Panc1 (cell line): ENCODE results near the gene CFAP57. TPM values are rescaled to one million over a fixed set of nuclear protein-coding genes. Genes with fewer than 3 reads are reported as not detected.

Source experiments
- ATAC-seq: fragments of 200-7000 bp; cut with Tn5 transposase; 2 replicates; pipeline ENCODE4 v1.9.1; 2020; ENCODE audit warnings: mild to moderate bottlenecking, moderate library complexity
- BruUV-seq: library from RNA; stranded (reverse); fragments of 400-500 nt; replicated peaks from 2 replicates; lab custom pipeline; 2021; lab: Mats Ljungman, UMichigan
- CTCF ChIA-PET: fragments of 300-600 bp; sonication (Branson Sonifier 250); formaldehyde crosslinking; loops from one replicate; lab custom pipeline; 2022; ENCODE audit warnings: antibody characterized with exemption; lab: Charles Lee
- POLR2A ChIA-PET: fragments of 300-600 bp; sonication (Branson Sonifier 250); formaldehyde crosslinking; loops from one replicate; lab custom pipeline; 2022; ENCODE audit warnings: antibody characterized with exemption; lab: Charles Lee
- DNase-seq: peaks from one replicate; pipeline ENCODE4 v3.0.0-alpha.2; 2010; ENCODE audit warnings: low read depth, low spot score
- H3K27ac ChIP-seq: 2 replicates; pipeline ENCODE4 v1.5.1; 2011; ENCODE audit warnings: mild to moderate bottlenecking, low read length, inconsistent platforms
- H3K27me3 ChIP-seq: fragments of 200-500 bp; sonication (Bioruptor generic); 2 replicates; pipeline ENCODE4 v1.6.0; 2014; ENCODE audit warnings: low read length, inconsistent platforms; ENCODE audit not compliant: control insufficient read depth, insufficient read depth
- H3K36me3 ChIP-seq: fragments of 200-500 bp; sonication (Bioruptor generic); 2 replicates; pipeline ENCODE4 v1.5.1; 2014; ENCODE audit warnings: inconsistent platforms, mild to moderate bottlenecking, low read length, moderate library complexity; ENCODE audit not compliant: control insufficient read depth, insufficient read depth
- H3K4me1 ChIP-seq: 2 replicates; pipeline ENCODE4 v1.5.1; 2011; ENCODE audit warnings: inconsistent platforms, mild to moderate bottlenecking, low read length, moderate library complexity; ENCODE audit not compliant: control insufficient read depth, insufficient read depth
- H3K4me3 ChIP-seq, 2 experiments: 2 replicates each; pipeline ENCODE4 v1.5.1; 2011 to 2012; ENCODE audit warnings: low read depth in 2 of 2, low read length in 2 of 2, mild to moderate bottlenecking in 2 of 2, inconsistent platforms in 1 of 2, moderate library complexity in 1 of 2
- H3K9me3 ChIP-seq: fragments of 200-500 bp; sonication (Bioruptor generic); 2 replicates; pipeline ENCODE4 v1.5.1; 2014; ENCODE audit warnings: low read depth, mild to moderate bottlenecking, inconsistent platforms, low read length, moderate library complexity; ENCODE audit not compliant: control insufficient read depth, insufficient read depth
- POLR2AphosphoS5 ChIP-seq: IDR thresholded peaks from 2 replicates; pipeline ENCODE4 v1.6.1; 2012; ENCODE audit warnings: mild to moderate bottlenecking, low read depth, low read length, moderate library complexity
- REST ChIP-seq, 2 experiments: IDR thresholded peaks; 2 replicates each; pipeline ENCODE4 v1.6.1; 2011 to 2012; ENCODE audit warnings: low read depth in 2 of 2, control low read depth in 1 of 2, low read length in 1 of 2, mild to moderate bottlenecking in 1 of 2, moderate library complexity in 1 of 2; ENCODE audit not compliant: insufficient read depth in 1 of 2
- SIN3A ChIP-seq: IDR thresholded peaks from 2 replicates; pipeline ENCODE4 v1.6.1; 2012; ENCODE audit warnings: low read depth, mild to moderate bottlenecking, low read length, moderate library complexity, borderline replicate concordance; ENCODE audit not compliant: insufficient read depth
- TCF7L2 ChIP-seq: IDR thresholded peaks from 2 replicates; pipeline ENCODE4 v1.6.1; 2011; ENCODE audit warnings: mild to moderate bottlenecking, low read depth, low read length, inconsistent platforms
- in situ Hi-C: cut with HindIII; loops from 2 replicates; pipeline ENCODE4 v1.10.0; 2016; ENCODE audit warnings: low sequenced_read_pairs, low pct_unique_long_range_greater_than_20kb
- intact Hi-C: fragments of 100-400 bp; cut with micrococcal nuclease; formaldehyde crosslinking; loops from one replicate; pipeline ENCODE4 v1.10.0; 2022; ENCODE audit not compliant: unreplicated experiment
- total RNA-seq: library from RNA; stranded (reverse); gene quantifications from one replicate; pipeline ENCODE4 v1.2.1, GENCODE V29; 2021; ENCODE audit not compliant: unreplicated experiment
- TF ChIP-seq, protein P1 (sequence below): fragments of 450-650 bp; IDR thresholded peaks from 2 replicates; pipeline ENCODE4 v1.5.1; 2017; ENCODE audit warnings: mild to moderate bottlenecking

CFAP57 gene
- total RNA-seq, 1 experiment from 2014 or later, result 0.69 TPM

DNA sequence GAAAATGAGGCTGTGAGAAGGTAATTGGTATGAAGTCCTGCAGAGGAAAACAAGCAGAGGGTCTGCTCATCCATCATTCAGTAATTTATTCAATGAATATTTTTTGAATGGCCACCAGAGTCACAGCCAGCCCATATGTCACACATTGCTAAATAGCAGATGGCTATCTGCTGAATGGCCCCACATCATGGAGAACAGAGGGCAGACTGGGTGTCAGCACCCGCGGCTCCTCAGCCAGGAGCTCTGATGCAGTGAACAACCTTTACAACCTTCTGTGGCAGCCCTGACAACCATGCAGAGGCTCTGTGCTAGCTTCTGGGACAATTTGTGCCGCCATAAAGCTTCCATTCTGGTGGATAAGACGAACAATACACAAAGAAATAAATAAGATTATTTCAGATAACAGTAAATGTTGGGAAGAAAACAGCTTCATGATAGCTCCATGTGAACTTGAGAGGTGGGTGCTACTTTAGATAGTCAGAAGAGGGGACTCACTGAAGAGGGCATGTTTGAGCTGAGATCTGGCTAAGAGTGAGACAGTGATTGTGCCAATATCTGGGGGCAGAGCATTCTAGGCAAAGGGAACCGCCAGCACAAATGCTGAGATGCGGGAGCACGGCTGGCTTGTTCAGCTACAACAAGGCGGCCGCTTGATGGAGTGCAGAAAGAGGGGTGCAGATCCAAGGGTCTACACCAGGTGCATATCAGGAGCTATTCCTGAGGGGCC lies 116.1 kb downstream of the CFAP57 start:
- no peak for TF ChIP-seq REST (IDR thresholded peaks at IDR 0.05; ENCODE audit: insufficient read depth in 1 of 2, low read depth in 2 of 2, low read length in 1 of 2)
- TF ChIP-seq TCF7L2, result no peak
- no peak for TF ChIP-seq POLR2AphosphoS5
- TF ChIP-seq, protein P1, sequence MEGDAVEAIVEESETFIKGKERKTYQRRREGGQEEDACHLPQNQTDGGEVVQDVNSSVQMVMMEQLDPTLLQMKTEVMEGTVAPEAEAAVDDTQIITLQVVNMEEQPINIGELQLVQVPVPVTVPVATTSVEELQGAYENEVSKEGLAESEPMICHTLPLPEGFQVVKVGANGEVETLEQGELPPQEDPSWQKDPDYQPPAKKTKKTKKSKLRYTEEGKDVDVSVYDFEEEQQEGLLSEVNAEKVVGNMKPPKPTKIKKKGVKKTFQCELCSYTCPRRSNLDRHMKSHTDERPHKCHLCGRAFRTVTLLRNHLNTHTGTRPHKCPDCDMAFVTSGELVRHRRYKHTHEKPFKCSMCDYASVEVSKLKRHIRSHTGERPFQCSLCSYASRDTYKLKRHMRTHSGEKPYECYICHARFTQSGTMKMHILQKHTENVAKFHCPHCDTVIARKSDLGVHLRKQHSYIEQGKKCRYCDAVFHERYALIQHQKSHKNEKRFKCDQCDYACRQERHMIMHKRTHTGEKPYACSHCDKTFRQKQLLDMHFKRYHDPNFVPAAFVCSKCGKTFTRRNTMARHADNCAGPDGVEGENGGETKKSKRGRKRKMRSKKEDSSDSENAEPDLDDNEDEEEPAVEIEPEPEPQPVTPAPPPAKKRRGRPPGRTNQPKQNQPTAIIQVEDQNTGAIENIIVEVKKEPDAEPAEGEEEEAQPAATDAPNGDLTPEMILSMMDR, result no peak
- TF ChIP-seq SIN3A, result no peak
- ATAC-seq (no peak), DNase-seq (no peak)
- in situ Hi-C loops, result no loop called here
- Histone ChIP-seq H3K27me3 (no peaks in the 10 kb centered on the region), H3K9me3 (no peaks in the 10 kb centered on the region), H3K36me3 (no peaks in the 10 kb centered on the region), H3K27ac (no peak overlapping the region), H3K4me3 (no peak overlapping the region), H3K4me1 (no peaks in the 10 kb centered on the region)
- POLR2A ChIA-PET, result no interaction called here
- CTCF ChIA-PET, result no interaction called here
- intact Hi-C loops, result no loop called here
- BruUV-seq, result no TSS peak

DNA sequence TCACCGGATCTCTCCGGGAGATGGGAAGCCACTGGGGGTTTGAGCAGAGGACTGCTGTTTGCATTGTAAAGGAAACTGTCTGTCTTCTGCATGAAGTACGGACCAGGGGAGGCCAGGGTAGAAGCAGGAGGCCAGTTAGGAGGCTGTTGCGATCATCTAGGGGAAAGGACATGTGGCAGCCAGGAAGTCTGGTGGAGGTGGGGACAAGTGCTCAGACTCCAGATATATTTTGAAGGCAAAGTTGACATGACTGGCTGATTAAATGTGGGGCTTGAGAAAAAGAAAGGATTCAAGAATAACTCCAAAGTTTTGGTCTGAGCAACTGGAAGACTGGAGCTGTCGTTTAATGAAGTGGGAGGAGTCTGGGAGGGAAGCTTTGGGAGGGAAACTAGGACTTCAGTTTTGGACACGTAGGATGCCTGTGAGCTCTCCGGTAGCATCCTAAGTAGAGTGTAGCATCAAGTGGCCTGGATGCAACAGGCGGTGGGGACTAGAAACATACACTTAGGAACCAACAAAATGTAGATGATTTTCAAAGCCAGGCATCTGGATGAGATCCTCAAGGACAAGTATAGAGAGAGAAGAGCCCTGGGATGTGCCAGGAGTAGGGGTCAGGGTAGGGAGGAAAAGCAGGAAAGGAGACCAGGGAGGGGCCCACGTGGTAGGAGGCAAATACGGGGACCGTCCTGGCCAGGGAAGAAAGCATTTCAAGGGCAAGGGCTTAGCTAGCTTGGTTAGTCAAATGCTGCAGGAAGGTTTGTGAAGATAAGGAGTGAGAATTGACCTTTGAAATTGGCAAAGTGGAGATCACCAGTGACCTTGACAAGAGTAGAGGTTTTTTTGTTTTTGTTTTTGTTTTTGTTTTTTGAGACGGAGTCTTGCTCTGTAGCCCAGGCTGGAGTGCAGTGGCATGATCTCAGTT lies 116.9 kb downstream of the CFAP57 start:
- intact Hi-C loops (no loop called here), in situ Hi-C loops (no loop called here)
- H3K36me3 ChIP-seq, result no peaks in the 10 kb centered on the region
- H3K4me3 ChIP-seq, result no peak overlapping the region
- no TSS peak for BruUV-seq
- H3K27me3 ChIP-seq, result no peaks in the 10 kb centered on the region
- TF ChIP-seq, protein P1, result no peak
- ATAC-seq (no peak), DNase-seq (no peak)
- no peaks in the 10 kb centered on the region for H3K4me1 ChIP-seq
- H3K27ac ChIP-seq, result no peak overlapping the region
- no peaks in the 10 kb centered on the region for H3K9me3 ChIP-seq
- ChIA-PET POLR2A (no interaction called here), CTCF (no interaction called here)
